ENCODE data around the gene MAML3.

MAML3 gene

GRCh38 chr4:139782926-139783522 is 371.0 kb downstream of the MAML3 start:
- no peak for DNase-seq (ENCODE audit: low read depth)

GRCh38 chr4:139781066-139781465 is 372.9 kb downstream of the MAML3 start:
- no peak for DNase-seq (ENCODE audit: low read depth)

GRCh38 chr4:139779691-139780090 is 374.3 kb downstream of the MAML3 start:
- DNase-seq (ENCODE audit: low read depth) = no peak

- no peak for DNase-seq (ENCODE audit: low read depth)
These were observed 376.2 kb downstream of the MAML3 start for GRCh38 chr4:139777757-139778156.

GRCh38 chr4:139776235-139776634 is 377.7 kb downstream of the MAML3 start:
- DNase-seq (ENCODE audit: low read depth) = no peak

GRCh38 chr4:139774759-139775487 is 379.1 kb downstream of the MAML3 start:
- no peak for DNase-seq (ENCODE audit: low read depth)

- DNase-seq (ENCODE audit: low read depth) = no peak
These were observed 380.2 kb downstream of the MAML3 start for GRCh38 chr4:139773560-139774318.

GRCh38 chr4:139770361-139770760 is 383.6 kb downstream of the MAML3 start:
- no peak for DNase-seq (ENCODE audit: low read depth)

- DNase-seq (ENCODE audit: low read depth) = no peak
These were observed 384.6 kb downstream of the MAML3 start for GRCh38 chr4:139769364-139769763.

GRCh38 chr4:139768896-139769295 is 385.1 kb downstream of the MAML3 start:
- no peak for DNase-seq (ENCODE audit: low read depth)

- no peak for DNase-seq (ENCODE audit: low read depth)
These were observed 385.6 kb downstream of the MAML3 start for GRCh38 chr4:139768366-139768765.

- no peak for DNase-seq (ENCODE audit: low read depth)
These were observed 386.4 kb downstream of the MAML3 start for GRCh38 chr4:139767585-139767984.

GRCh38 chr4:139767168-139767567 is 386.8 kb downstream of the MAML3 start:
- DNase-seq (ENCODE audit: low read depth) = peak; percentile 76

- no peak for DNase-seq (ENCODE audit: low read depth)
These were observed 389.2 kb downstream of the MAML3 start for GRCh38 chr4:139764686-139765310.

- DNase-seq (ENCODE audit: low read depth) = no peak
These were observed 389.8 kb downstream of the MAML3 start for GRCh38 chr4:139764182-139764581.

- peak; percentile 6 for DNase-seq (ENCODE audit: low read depth)
These were observed 390.3 kb downstream of the MAML3 start for GRCh38 chr4:139763672-139764071.

GRCh38 chr4:139763205-139763604 is 390.8 kb downstream of the MAML3 start:
- DNase-seq (ENCODE audit: low read depth) = no peak

GRCh38 chr4:139762720-139763119 is 391.3 kb downstream of the MAML3 start:
- DNase-seq (ENCODE audit: low read depth) = no peak

GRCh38 chr4:139761461-139761860 is 392.5 kb downstream of the MAML3 start:
- DNase-seq (ENCODE audit: low read depth) = peak; percentile 10

- DNase-seq (ENCODE audit: low read depth) = no peak
These were observed 393.4 kb downstream of the MAML3 start for GRCh38 chr4:139760567-139760966.

GRCh38 chr4:139759097-139759496 is 394.9 kb downstream of the MAML3 start:
- no peak for DNase-seq (ENCODE audit: low read depth)

- no peak for DNase-seq (ENCODE audit: low read depth)
These were observed 397.4 kb downstream of the MAML3 start for GRCh38 chr4:139756391-139757180.

Data from GM04504 (cell line).